AG10803 (cell line): ENCODE data around the gene ALB.
"Not testable (repeated sequence)": the region's sequence is repeated elsewhere in the genome, so short reads cannot be mapped to it uniquely, and the experiment has no call there.

ENCODE experiments used
- DNase-seq: peaks from one replicate; pipeline ENCODE4 v3.0.0; 2010; ENCODE audit warnings: low read depth
- H3K4me3 ChIP-seq: 2 replicates; pipeline ENCODE4 v1.5.1; 2011; ENCODE audit warnings: mild to moderate bottlenecking, low read length, control low read depth
- TF ChIP-seq, protein P1 (sequence below): conservative IDR thresholded peaks from 2 replicates; pipeline ENCODE4 v1.5.1; 2011; ENCODE audit warnings: mild to moderate bottlenecking, low read length, control low read depth, inconsistent platforms

The ALB gene

DNA sequence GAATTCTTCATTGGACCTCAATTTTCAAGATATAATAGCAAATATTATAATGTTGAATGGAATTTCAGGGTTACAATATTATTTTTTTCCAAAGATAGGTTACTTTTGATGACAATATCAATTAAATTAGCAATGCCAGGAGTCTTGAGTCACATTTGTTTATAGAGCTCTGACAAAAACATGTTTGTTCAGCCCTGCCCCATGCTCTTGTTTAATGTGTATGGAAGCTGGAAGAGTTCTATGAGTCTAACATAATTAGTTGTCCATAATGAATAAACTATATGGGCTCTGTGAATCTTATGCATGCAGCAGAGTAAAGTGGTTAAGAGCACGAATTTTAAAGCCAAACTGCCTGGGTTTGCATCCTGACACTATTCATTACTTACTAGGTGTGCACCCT lies 22.9 kb upstream of the ALB start:
- DNase-seq: no peak
- TF ChIP-seq, protein P1, sequence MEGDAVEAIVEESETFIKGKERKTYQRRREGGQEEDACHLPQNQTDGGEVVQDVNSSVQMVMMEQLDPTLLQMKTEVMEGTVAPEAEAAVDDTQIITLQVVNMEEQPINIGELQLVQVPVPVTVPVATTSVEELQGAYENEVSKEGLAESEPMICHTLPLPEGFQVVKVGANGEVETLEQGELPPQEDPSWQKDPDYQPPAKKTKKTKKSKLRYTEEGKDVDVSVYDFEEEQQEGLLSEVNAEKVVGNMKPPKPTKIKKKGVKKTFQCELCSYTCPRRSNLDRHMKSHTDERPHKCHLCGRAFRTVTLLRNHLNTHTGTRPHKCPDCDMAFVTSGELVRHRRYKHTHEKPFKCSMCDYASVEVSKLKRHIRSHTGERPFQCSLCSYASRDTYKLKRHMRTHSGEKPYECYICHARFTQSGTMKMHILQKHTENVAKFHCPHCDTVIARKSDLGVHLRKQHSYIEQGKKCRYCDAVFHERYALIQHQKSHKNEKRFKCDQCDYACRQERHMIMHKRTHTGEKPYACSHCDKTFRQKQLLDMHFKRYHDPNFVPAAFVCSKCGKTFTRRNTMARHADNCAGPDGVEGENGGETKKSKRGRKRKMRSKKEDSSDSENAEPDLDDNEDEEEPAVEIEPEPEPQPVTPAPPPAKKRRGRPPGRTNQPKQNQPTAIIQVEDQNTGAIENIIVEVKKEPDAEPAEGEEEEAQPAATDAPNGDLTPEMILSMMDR: no peak
- H3K4me3 ChIP-seq: no peak overlapping the region

DNA sequence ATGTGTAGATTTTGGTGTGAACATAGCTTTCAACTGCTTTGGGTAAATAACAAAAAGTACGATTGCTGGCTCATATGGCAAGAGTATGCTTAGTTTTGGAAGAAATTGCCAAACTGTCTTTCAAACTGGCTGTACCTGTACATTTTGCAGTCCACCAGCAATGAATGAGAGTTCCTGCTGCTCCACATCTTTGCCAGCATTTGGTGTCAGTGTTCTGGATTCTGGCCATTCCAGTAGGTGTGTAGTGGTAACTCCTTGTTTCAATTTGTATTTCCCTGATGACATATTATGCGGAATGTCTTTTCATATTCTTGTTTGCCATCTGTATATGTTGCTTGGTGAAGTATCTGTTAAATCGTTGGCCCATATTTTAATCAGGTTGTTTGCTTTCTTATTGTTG lies 20.6 kb upstream of the ALB start:
- no peak overlapping the region for H3K4me3 ChIP-seq
- TF ChIP-seq, protein P1: no peak
- no peak for DNase-seq

DNA sequence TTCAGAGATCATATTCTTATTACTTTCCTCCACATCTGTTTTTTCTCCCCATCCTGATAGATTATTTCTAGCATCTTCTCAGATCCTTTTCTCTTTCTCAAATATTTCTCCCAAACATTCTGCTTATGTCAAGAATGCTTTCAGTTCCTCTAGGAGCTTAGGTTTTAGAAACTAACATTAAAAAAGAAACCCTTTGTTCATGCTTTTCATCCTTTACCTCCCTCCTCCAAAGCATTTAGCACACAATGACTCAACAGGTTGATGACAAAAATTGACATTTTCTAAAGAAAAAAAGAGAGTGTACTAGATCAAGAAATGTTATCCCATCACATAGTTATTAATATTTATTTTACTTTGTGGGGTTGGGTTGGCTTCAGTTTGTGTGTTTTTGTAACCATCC lies 16.5 kb upstream of the ALB start:
- no peak overlapping the region for H3K4me3 ChIP-seq
- no peak for DNase-seq
- TF ChIP-seq, protein P1: no peak

DNA sequence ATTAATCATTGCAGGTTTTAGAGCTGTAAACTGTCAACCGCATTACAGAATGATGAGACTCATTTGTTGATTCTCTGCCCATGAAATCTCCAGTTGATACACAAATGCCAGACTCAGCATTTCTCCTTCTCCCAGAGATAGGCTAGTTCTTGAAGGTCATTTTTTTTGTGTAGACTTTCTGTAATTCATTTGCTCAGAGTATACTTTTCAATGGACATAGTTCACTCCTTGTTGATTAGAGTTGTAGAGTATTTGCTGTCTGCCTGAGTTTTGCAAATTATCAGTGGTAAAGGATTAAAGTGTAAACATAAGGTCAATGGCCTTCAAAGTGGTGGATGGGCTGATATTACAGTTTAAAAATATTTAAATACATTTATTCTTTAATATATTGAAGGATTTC lies 15.2 kb upstream of the ALB start:
- TF ChIP-seq, protein P1: no peak
- no peak overlapping the region for H3K4me3 ChIP-seq
- no peak for DNase-seq

DNA sequence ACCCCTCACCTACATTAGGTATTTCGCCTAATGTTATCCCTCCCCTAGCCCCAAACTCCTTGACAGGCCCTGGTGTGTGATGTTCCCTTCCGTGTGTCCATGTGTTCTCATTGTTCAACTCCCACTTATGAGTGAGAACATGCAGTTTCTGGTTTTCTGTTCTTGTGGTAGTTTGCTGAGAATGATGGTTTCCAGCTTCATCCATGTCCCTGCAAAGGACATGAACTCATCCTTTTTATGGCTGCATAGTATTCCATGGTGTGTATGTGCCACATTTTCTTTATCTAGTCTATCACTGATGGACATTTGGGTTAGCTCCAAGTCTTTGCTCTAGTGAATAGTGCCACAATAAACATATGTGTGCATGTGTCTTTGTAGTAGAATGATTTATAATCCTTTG lies 14.4 kb upstream of the ALB start:
- H3K4me3 ChIP-seq, DNase-seq: not testable (repeated sequence)

DNA sequence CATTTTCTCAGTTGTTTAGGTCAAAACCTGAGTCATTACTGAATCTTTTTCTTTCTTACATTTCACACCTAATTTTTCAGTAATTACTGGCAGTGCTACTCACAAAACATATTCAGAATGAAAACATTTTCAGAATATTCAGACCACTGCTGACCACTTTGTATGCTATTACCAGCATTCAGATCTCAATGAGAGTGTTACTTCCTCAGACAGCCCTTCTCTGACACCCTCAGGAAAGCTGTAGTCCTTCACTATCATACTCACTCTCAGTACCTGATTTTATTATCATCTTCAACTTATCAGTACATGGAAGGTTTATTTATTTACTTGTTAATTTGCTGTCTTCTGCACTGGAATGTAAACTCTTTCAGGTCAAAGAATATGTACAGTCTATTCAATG lies 12.3 kb upstream of the ALB start:
- DNase-seq: no peak
- no peak overlapping the region for H3K4me3 ChIP-seq
- TF ChIP-seq, protein P1: no peak

DNA sequence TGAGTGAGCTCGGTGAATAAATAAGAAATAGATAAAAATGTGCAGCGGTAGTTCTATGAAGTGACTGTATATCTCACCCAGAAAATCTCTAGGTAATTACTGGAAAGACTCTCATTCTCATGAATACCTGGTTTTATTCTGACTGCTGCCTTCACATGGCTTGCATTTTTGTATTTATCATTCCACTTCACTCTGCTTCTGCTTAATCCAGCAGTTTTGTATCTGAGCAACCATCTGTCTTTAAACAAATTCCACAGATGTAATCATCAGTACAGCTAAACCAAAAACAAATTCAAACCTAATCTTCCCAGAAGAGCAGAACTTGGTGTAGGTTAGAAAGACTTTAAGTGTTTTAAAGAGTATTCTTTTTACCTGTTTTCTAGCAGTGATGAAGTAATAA lies 11.2 kb upstream of the ALB start:
- H3K4me3 ChIP-seq: no peak overlapping the region
- TF ChIP-seq, protein P1: no peak
- DNase-seq: no peak

DNA sequence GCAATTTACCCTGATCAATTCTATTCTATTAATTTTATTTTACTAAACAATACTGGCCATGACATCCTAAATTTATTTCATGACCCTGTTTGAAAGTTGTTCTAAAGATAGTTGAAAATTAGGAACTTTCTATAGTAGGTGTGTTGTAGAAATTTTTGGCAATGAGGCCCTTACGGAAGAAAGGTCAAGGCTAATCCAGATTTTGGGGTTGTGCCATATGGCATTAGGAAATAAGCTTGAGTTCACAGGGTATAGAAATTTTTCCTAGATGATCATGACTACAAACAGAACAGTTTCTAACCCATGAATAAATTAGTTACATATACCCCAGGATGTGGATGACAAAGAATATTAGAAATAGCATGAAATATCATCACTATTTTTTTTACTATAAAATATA lies 7.8 kb upstream of the ALB start:
- H3K4me3 ChIP-seq: no peak overlapping the region
- DNase-seq: no peak
- TF ChIP-seq, protein P1: no peak
